ENCODE results near the gene GABRA6. TPM values are rescaled to one million over a fixed set of nuclear protein-coding genes. Genes with fewer than 3 reads are reported as not detected.

Gene GABRA6
- total and polyA plus RNA-seq, 4 donors: not detected

DNA sequence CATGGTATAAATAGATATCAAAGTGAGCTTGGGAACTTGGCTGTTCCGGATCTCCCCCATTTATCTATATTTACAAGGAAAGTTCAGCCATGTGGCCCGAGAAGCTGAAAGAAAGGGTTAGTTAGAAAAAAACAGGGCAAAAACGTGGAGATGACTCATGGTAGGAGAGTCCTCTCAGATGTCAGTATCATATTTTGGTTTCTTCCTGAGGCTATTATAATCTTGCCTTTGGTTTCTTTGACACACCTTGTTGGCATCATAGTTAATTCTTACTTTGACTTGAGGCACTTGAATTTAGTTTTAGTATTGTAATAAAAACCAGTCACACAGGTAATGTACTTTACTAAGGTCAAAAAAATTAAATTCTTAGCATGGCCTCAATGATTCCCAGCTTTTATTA, 59.9 kb downstream of the GABRA6 start:
- Histone ChIP-seq H3K27me3 (ENCODE audit: control insufficient read depth in 4 of 4, insufficient read depth in 4 of 4, low read length in 3 of 4) (no peaks in the 10 kb centered on the region), H3K9me3 (ENCODE audit: control insufficient read depth in 4 of 4, low read length in 3 of 4) (peaks cover 0 to 1% (median 0%) of the 10 kb centered on the region in 4 donors), H3K4me3 (ENCODE audit: low read depth in 1 of 3, low read length in 3 of 3) (no peak overlapping the region), H3K4me1 (ENCODE audit: control insufficient read depth in 4 of 4, insufficient read depth in 4 of 4, low read length in 3 of 4) (no peaks in the 10 kb centered on the region), H3K36me3 (ENCODE audit: control insufficient read depth in 4 of 4, insufficient read depth in 3 of 4, low read depth in 1 of 4, low read length in 3 of 4) (no peaks in the 10 kb centered on the region), H3K27ac (ENCODE audit: low read depth in 1 of 2, low read length in 2 of 2) (no peak overlapping the region), H3K9ac (ENCODE audit: low read depth in 1 of 2, low read length in 2 of 2) (no peak overlapping the region)
- no peak for DNase-seq (ENCODE audit: low spot score)
- WGBS: 48% methylated on average over 3 of the region's 3 CpGs
- TF ChIP-seq NR2F2 (IDR thresholded peaks at IDR 0.05) (no peak), TAF1 (conservative IDR thresholded peaks at IDR 0.05) (no peak), RAD21 (IDR thresholded peaks at IDR 0.05) (no peak), SP1 (IDR thresholded peaks at IDR 0.05) (no peak), HNF4A (conservative IDR thresholded peaks at IDR 0.05) (no peak), RXRA (IDR thresholded peaks at IDR 0.05) (no peak), JUND (IDR thresholded peaks at IDR 0.05) (no peak), FOXA2 (IDR thresholded peaks at IDR 0.05) (no peak)
- TF ChIP-seq, protein P1, sequence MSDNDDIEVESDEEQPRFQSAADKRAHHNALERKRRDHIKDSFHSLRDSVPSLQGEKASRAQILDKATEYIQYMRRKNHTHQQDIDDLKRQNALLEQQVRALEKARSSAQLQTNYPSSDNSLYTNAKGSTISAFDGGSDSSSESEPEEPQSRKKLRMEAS (IDR thresholded peaks at IDR 0.05): no peak
- TF ChIP-seq, protein P2, sequence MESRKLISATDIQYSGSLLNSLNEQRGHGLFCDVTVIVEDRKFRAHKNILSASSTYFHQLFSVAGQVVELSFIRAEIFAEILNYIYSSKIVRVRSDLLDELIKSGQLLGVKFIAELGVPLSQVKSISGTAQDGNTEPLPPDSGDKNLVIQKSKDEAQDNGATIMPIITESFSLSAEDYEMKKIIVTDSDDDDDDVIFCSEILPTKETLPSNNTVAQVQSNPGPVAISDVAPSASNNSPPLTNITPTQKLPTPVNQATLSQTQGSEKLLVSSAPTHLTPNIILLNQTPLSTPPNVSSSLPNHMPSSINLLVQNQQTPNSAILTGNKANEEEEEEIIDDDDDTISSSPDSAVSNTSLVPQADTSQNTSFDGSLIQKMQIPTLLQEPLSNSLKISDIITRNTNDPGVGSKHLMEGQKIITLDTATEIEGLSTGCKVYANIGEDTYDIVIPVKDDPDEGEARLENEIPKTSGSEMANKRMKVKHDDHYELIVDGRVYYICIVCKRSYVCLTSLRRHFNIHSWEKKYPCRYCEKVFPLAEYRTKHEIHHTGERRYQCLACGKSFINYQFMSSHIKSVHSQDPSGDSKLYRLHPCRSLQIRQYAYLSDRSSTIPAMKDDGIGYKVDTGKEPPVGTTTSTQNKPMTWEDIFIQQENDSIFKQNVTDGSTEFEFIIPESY (IDR thresholded peaks at IDR 0.05): no peak
- TF ChIP-seq, protein P3, sequence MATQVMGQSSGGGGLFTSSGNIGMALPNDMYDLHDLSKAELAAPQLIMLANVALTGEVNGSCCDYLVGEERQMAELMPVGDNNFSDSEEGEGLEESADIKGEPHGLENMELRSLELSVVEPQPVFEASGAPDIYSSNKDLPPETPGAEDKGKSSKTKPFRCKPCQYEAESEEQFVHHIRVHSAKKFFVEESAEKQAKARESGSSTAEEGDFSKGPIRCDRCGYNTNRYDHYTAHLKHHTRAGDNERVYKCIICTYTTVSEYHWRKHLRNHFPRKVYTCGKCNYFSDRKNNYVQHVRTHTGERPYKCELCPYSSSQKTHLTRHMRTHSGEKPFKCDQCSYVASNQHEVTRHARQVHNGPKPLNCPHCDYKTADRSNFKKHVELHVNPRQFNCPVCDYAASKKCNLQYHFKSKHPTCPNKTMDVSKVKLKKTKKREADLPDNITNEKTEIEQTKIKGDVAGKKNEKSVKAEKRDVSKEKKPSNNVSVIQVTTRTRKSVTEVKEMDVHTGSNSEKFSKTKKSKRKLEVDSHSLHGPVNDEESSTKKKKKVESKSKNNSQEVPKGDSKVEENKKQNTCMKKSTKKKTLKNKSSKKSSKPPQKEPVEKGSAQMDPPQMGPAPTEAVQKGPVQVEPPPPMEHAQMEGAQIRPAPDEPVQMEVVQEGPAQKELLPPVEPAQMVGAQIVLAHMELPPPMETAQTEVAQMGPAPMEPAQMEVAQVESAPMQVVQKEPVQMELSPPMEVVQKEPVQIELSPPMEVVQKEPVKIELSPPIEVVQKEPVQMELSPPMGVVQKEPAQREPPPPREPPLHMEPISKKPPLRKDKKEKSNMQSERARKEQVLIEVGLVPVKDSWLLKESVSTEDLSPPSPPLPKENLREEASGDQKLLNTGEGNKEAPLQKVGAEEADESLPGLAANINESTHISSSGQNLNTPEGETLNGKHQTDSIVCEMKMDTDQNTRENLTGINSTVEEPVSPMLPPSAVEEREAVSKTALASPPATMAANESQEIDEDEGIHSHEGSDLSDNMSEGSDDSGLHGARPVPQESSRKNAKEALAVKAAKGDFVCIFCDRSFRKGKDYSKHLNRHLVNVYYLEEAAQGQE (IDR thresholded peaks at IDR 0.05): no peak
- TF ChIP-seq, protein P4, sequence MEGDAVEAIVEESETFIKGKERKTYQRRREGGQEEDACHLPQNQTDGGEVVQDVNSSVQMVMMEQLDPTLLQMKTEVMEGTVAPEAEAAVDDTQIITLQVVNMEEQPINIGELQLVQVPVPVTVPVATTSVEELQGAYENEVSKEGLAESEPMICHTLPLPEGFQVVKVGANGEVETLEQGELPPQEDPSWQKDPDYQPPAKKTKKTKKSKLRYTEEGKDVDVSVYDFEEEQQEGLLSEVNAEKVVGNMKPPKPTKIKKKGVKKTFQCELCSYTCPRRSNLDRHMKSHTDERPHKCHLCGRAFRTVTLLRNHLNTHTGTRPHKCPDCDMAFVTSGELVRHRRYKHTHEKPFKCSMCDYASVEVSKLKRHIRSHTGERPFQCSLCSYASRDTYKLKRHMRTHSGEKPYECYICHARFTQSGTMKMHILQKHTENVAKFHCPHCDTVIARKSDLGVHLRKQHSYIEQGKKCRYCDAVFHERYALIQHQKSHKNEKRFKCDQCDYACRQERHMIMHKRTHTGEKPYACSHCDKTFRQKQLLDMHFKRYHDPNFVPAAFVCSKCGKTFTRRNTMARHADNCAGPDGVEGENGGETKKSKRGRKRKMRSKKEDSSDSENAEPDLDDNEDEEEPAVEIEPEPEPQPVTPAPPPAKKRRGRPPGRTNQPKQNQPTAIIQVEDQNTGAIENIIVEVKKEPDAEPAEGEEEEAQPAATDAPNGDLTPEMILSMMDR (IDR thresholded peaks at IDR 0.05; ENCODE audit: low read depth, low read length, missing input control): no peak
- TF ChIP-seq, protein P5, sequence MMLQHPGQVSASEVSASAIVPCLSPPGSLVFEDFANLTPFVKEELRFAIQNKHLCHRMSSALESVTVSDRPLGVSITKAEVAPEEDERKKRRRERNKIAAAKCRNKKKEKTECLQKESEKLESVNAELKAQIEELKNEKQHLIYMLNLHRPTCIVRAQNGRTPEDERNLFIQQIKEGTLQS (IDR thresholded peaks at IDR 0.05): no peak

DNA sequence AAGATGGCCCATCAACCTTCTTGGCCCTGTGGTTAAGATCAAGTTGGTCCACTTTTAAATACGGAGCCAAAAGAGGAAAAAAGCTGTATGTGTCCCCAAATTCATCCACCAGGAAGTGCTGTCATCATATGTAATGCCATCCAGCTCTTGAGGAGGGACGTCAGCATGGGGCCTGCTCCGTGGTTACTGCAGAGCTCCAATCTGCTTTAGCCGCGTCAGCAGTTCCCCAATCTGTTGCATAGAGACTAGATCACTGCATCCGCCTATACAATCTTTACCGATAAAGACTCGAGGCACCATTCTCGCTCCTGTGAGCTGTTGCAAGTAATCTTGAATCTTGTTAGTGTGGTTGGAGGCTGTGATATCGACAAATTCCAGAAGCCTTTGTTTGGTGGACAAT, 65.7 kb downstream of the GABRA6 start:
- no peak for TF ChIP-seq SP1 (IDR thresholded peaks at IDR 0.05)
- no peak for TF ChIP-seq JUND (IDR thresholded peaks at IDR 0.05)
- TF ChIP-seq FOXA2 (IDR thresholded peaks at IDR 0.05): no peak
- TF ChIP-seq, protein P4 (IDR thresholded peaks at IDR 0.05; ENCODE audit: low read depth, low read length, missing input control): no peak
- TF ChIP-seq, protein P3 (IDR thresholded peaks at IDR 0.05): no peak
- no peak for TF ChIP-seq HNF4A (conservative IDR thresholded peaks at IDR 0.05)
- Histone ChIP-seq H3K4me3 (ENCODE audit: low read depth in 1 of 3, low read length in 3 of 3) (no peak overlapping the region), H3K27me3 (ENCODE audit: control insufficient read depth in 4 of 4, insufficient read depth in 4 of 4, low read length in 3 of 4) (no peaks in the 10 kb centered on the region), H3K27ac (ENCODE audit: low read depth in 1 of 2, low read length in 2 of 2) (no peak overlapping the region), H3K4me1 (ENCODE audit: control insufficient read depth in 4 of 4, insufficient read depth in 4 of 4, low read length in 3 of 4) (no peaks in the 10 kb centered on the region), H3K9ac (ENCODE audit: low read depth in 1 of 2, low read length in 2 of 2) (no peak overlapping the region), H3K9me3 (ENCODE audit: control insufficient read depth in 4 of 4, low read length in 3 of 4) (no peaks in the 10 kb centered on the region), H3K36me3 (ENCODE audit: control insufficient read depth in 4 of 4, insufficient read depth in 3 of 4, low read depth in 1 of 4, low read length in 3 of 4) (no peaks in the 10 kb centered on the region)
- DNase-seq (ENCODE audit: low spot score): no peak
- WGBS: 75% methylated on average over 10 of the region's 10 CpGs

Measured in liver (tissue), 9 donors.